SK-N-SH (cell line): ENCODE results near the gene LRRN4CL. TPM values are rescaled to one million over a fixed set of nuclear protein-coding genes. Genes with fewer than 3 reads are reported as not detected.

Experiments used
- CTCF ChIA-PET: fragments of 300-600, 350-600 bp; formaldehyde crosslinking; extraction: SDS; loops from one replicate; lab custom pipeline; 2021; lab: Yijun Ruan, JAX
- POLR2A ChIA-PET: fragments of 350-600 bp; sonication (Branson Sonifier 250); formaldehyde crosslinking; extraction: SDS; loops from one replicate; lab custom pipeline; 2020; ENCODE audit warnings: antibody characterized with exemption, inconsistent platforms; lab: Yijun Ruan, JAX
- DNase-seq: peaks from one replicate; pipeline ENCODE4 v3.0.0; 2012
- H2AFZ ChIP-seq: fragments of 200-600 bp; sonication (generic); 2 replicates; pipeline ENCODE4 v1.8.1; 2016; ENCODE audit warnings: antibody characterized with exemption, mild to moderate bottlenecking, low read depth
- H3F3A ChIP-seq: fragments of 200-600 bp; sonication (generic); replicated peaks from 2 replicates; pipeline ENCODE3; 2016; ENCODE audit warnings: antibody characterized with exemption, mild to moderate bottlenecking; ENCODE audit not compliant: insufficient read depth
- H3K27ac ChIP-seq, 2 experiments: fragments of 200-500 bp in 1 of 2; fragments of 200-600 bp in 1 of 2; sonication (Bioruptor generic) in 1 of 2; sonication (generic), shearing (Covaris generic) in 1 of 2; 2 replicates each; pipeline versions ENCODE4 v1.5.1 to v1.6.1; 2014 to 2016; ENCODE audit warnings: low read depth in 2 of 2, inconsistent platforms in 1 of 2, low read length in 1 of 2, mild to moderate bottlenecking in 1 of 2, mixed read lengths in 1 of 2
- H3K27me3 ChIP-seq: fragments of 200-600 bp; sonication (generic), shearing (Covaris generic); 2 replicates; pipeline ENCODE4 v1.6.1; 2016; ENCODE audit warnings: mixed run types; ENCODE audit not compliant: insufficient read depth
- H3K36me3 ChIP-seq, 2 experiments: fragments of 200-500 bp in 1 of 2; fragments of 200-600 bp in 1 of 2; sonication (Bioruptor generic) in 1 of 2; sonication (generic) in 1 of 2; replicated peaks in 1 of 2; 2 replicates each; pipeline versions ENCODE3 to v1.5.1; 2014 to 2016; ENCODE audit warnings: low read length in 1 of 2, mild to moderate bottlenecking in 1 of 2; ENCODE audit not compliant: insufficient read depth in 2 of 2, control insufficient read depth in 1 of 2
- H3K4me1 ChIP-seq, 2 experiments: fragments of 200-500 bp in 1 of 2; fragments of 200-600 bp in 1 of 2; sonication (Bioruptor generic) in 1 of 2; sonication (generic), shearing (Covaris generic) in 1 of 2; 2 replicates each; pipeline versions ENCODE4 v1.5.1 to v1.6.1; 2014 to 2016; ENCODE audit warnings: low read depth in 1 of 2, low read length in 1 of 2, mixed run types in 1 of 2; ENCODE audit not compliant: insufficient read depth in 2 of 2, control insufficient read depth in 1 of 2
- H3K4me2 ChIP-seq: fragments of 200-600 bp; sonication (generic), shearing (Covaris generic); 2 replicates; pipeline ENCODE4 v1.6.1; 2017; ENCODE audit warnings: mixed run types
- H3K4me3 ChIP-seq, 2 experiments: fragments of 200-500 bp in 1 of 2; fragments of 200-600 bp in 1 of 2; sonication (Bioruptor generic) in 1 of 2; sonication (generic), shearing (Covaris generic) in 1 of 2; 2 replicates each; pipeline versions ENCODE4 v1.5.1 to v1.8.1; 2014 to 2016; ENCODE audit warnings: low read depth in 2 of 2, inconsistent platforms in 1 of 2, low read length in 1 of 2, mild to moderate bottlenecking in 1 of 2, mixed read lengths in 1 of 2, moderate library complexity in 1 of 2
- H3K79me2 ChIP-seq: fragments of 200-600 bp; sonication (generic); 2 replicates; pipeline ENCODE4 v1.8.1; 2017; ENCODE audit warnings: mild to moderate bottlenecking; ENCODE audit not compliant: insufficient read depth
- H3K9ac ChIP-seq: fragments of 200-600 bp; sonication (generic); 2 replicates; pipeline ENCODE4 v1.6.1; 2017; ENCODE audit warnings: mixed run types
- H3K9me2 ChIP-seq: fragments of 200-600 bp; sonication (generic); 2 replicates; pipeline ENCODE4 v1.6.1; 2017; ENCODE audit warnings: mixed run types
- H3K9me3 ChIP-seq: fragments of 200-600 bp; sonication (generic); 2 replicates; pipeline ENCODE4 v1.6.1; 2017; ENCODE audit warnings: mixed run types, mild to moderate bottlenecking, moderate library complexity
- H4K20me1 ChIP-seq: fragments of 200-600 bp; sonication (generic); 2 replicates; pipeline ENCODE4 v1.6.1; 2017; ENCODE audit warnings: mild to moderate bottlenecking, mixed run types; ENCODE audit not compliant: insufficient read depth
- CHD2 ChIP-seq: fragments of 150-350 bp; IDR thresholded peaks from 2 replicates; pipeline ENCODE4 v1.6.1; 2018; ENCODE audit warnings: low read length; ENCODE audit not compliant: partially characterized antibody
- ELF1 ChIP-seq: IDR thresholded peaks from 2 replicates; pipeline ENCODE4 v1.4.0; 2012
- EP300 ChIP-seq, 2 experiments: IDR thresholded peaks; 2 replicates each; pipeline versions ENCODE4 v1.4.0 to v1.6.1; 2012; ENCODE audit warnings: borderline replicate concordance in 1 of 2, low read depth in 1 of 2, low read length in 1 of 2
- FOXJ3 ChIP-seq: sonication (generic); formaldehyde crosslinking; IDR thresholded peaks from 2 replicates; pipeline ENCODE4 v1.5.1; 2020; ENCODE audit warnings: mild to moderate bottlenecking, missing genetic modification reagents
- GABPA ChIP-seq: IDR thresholded peaks from 2 replicates; pipeline ENCODE4 v1.4.0; 2012; ENCODE audit warnings: low read depth, mild to moderate bottlenecking
- GATA2 ChIP-seq: sonication (generic); formaldehyde crosslinking; IDR thresholded peaks from 2 replicates; pipeline ENCODE4 v1.5.0; 2020; ENCODE audit warnings: mild to moderate bottlenecking, missing genetic modification reagents
- IRF3 ChIP-seq: fragments of 150-350 bp; IDR thresholded peaks from 2 replicates; pipeline ENCODE4 v1.6.1; 2016; ENCODE audit warnings: mild to moderate bottlenecking, low read depth, low read length
- MAX ChIP-seq: IDR thresholded peaks from 2 replicates; pipeline ENCODE4 v1.4.0; 2012; ENCODE audit warnings: low read depth
- MEF2A ChIP-seq: IDR thresholded peaks from 2 replicates; pipeline ENCODE4 v1.4.0; 2012; ENCODE audit warnings: low read depth, borderline replicate concordance
- NRF1 ChIP-seq: IDR thresholded peaks from 2 replicates; pipeline ENCODE4 v1.6.1; 2012; ENCODE audit warnings: low read depth, mild to moderate bottlenecking, low read length
- RAD21 ChIP-seq: IDR thresholded peaks from 2 replicates; pipeline ENCODE4 v1.6.1; 2012; ENCODE audit warnings: mild to moderate bottlenecking, low read length
- RCOR1 ChIP-seq: fragments of 150-350 bp; IDR thresholded peaks from 2 replicates; pipeline ENCODE4 v1.6.1; 2017; ENCODE audit warnings: antibody characterized with exemption, low read length
- REST ChIP-seq: IDR thresholded peaks from 2 replicates; pipeline ENCODE4 v1.6.1; 2012; ENCODE audit warnings: mild to moderate bottlenecking, low read depth, low read length, moderate library complexity
- RFX5 ChIP-seq: IDR thresholded peaks from 2 replicates; pipeline ENCODE4 v1.6.1; 2012; ENCODE audit warnings: mild to moderate bottlenecking, improper control_type of control experiment, low read length
- RXRA ChIP-seq: IDR thresholded peaks from 2 replicates; pipeline ENCODE4 v1.4.0; 2012; ENCODE audit warnings: low read depth, mild to moderate bottlenecking, borderline replicate concordance
- SIN3A ChIP-seq: IDR thresholded peaks from 2 replicates; pipeline ENCODE4 v1.6.1; 2012; ENCODE audit warnings: low read depth, mild to moderate bottlenecking, low read length, moderate library complexity, borderline replicate concordance
- TAF1 ChIP-seq: IDR thresholded peaks from 2 replicates; pipeline ENCODE4 v1.6.1; 2012; ENCODE audit warnings: low read depth, mild to moderate bottlenecking, low read length, moderate library complexity, borderline replicate concordance
- TCF12 ChIP-seq: IDR thresholded peaks from 2 replicates; pipeline ENCODE4 v1.4.0; 2012
- TEAD4 ChIP-seq: IDR thresholded peaks from 2 replicates; pipeline ENCODE4 v1.4.0; 2012; ENCODE audit warnings: mild to moderate bottlenecking, borderline replicate concordance; ENCODE audit not compliant: insufficient read depth
- USF2 ChIP-seq: fragments of 150-350 bp; IDR thresholded peaks from 2 replicates; pipeline ENCODE4 v1.6.1; 2017; ENCODE audit warnings: antibody characterized with exemption, low read length, low read depth, borderline replicate concordance
- WGBS: methylation state at CpG from one replicate; pipeline ENCODE4 v1.1.6; 2017; ENCODE audit warnings: low lambda C conversion rate; 5-methylcytosine and 5-hydroxymethylcytosine counted together
- polyA plus RNA-seq, 3 experiments: library from polyadenylated mRNA; depleted of rRNA; stranded (reverse); fragments of >200 nt; gene quantifications; 2 replicates each; pipeline ENCODE4 v1.2.3, GENCODE V29; 2012
- TF ChIP-seq, protein P1 (sequence below): fragments of 200-600 bp; sonication (generic); IDR thresholded peaks from 2 replicates; pipeline ENCODE4 v1.6.1; 2017; ENCODE audit warnings: antibody characterized with exemption, mild to moderate bottlenecking, moderate library complexity
- TF ChIP-seq, protein P2 (sequence below): IDR thresholded peaks from 2 replicates; pipeline ENCODE4 v1.4.0; 2012; ENCODE audit warnings: low read depth, borderline replicate concordance

The LRRN4CL gene
- polyA plus RNA-seq, 1 of the 3 experiments (the other 2 are of a cell fraction): 0.08 TPM

- DNase-seq: peak; percentile 79
- H3K9me2 ChIP-seq: no peaks in the 10 kb centered on the region
- TF ChIP-seq RXRA (no peak), MEF2A (no peak), USF2 (no peak; the same call in 1 of the 2 replicates), EP300 (IDR thresholded peaks at IDR 0.05; ENCODE audit: borderline replicate concordance in 1 of 2, low read depth in 1 of 2, low read length in 1 of 2) (no peak), TEAD4 (no peak), MAX (peak; percentile 75), REST (0 out of 2 replicates have a peak, but pooled peaks have one; percentile 6), RCOR1 (no peak), IRF3 (no peak), NRF1 (no peak), SIN3A (no peak; the same call in none of the 2 replicates), TAF1 (peak; percentile 55; the same call in 1 of the 2 replicates), ELF1 (peak; percentile 91), FOXJ3 (no peak), GATA2 (CRISPR knock-in tag) (no peak), RFX5 (no peak), GABPA (peak; percentile 92), CHD2 (no peak), TCF12 (no peak), RAD21 (no peak)
- TF ChIP-seq, protein P1, sequence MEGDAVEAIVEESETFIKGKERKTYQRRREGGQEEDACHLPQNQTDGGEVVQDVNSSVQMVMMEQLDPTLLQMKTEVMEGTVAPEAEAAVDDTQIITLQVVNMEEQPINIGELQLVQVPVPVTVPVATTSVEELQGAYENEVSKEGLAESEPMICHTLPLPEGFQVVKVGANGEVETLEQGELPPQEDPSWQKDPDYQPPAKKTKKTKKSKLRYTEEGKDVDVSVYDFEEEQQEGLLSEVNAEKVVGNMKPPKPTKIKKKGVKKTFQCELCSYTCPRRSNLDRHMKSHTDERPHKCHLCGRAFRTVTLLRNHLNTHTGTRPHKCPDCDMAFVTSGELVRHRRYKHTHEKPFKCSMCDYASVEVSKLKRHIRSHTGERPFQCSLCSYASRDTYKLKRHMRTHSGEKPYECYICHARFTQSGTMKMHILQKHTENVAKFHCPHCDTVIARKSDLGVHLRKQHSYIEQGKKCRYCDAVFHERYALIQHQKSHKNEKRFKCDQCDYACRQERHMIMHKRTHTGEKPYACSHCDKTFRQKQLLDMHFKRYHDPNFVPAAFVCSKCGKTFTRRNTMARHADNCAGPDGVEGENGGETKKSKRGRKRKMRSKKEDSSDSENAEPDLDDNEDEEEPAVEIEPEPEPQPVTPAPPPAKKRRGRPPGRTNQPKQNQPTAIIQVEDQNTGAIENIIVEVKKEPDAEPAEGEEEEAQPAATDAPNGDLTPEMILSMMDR: no peak
- TF ChIP-seq, protein P2, sequence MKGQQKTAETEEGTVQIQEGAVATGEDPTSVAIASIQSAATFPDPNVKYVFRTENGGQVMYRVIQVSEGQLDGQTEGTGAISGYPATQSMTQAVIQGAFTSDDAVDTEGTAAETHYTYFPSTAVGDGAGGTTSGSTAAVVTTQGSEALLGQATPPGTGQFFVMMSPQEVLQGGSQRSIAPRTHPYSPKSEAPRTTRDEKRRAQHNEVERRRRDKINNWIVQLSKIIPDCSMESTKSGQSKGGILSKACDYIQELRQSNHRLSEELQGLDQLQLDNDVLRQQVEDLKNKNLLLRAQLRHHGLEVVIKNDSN: no peak
Measured at GRCh38 chr11:62728171-62728988, 39.0 kb upstream of the LRRN4CL start, which contains the start of gene TTC9C. Gene TTC9C, plus strand, starts transcription at chr11:62728486. Its CDS starts 363 bp downstream, at chr11:62728849.

More at GRCh38 chr11:62728171-62728988, 39.0 kb upstream of the LRRN4CL start, which contains the start of gene TTC9C:
- peak within 1 kb of the TSS; percentile 89 to 92 for H3K4me3 ChIP-seq
- H3K27me3 ChIP-seq: no peaks in the 10 kb centered on the region
- peaks cover 22 to 27% of the 10 kb centered on the region in 2 experiments for H3K36me3 ChIP-seq
- H2AFZ ChIP-seq: peak within 1 kb of the TSS; percentile 99
- H3K9ac ChIP-seq: peak within 1 kb of the TSS; percentile 88
- POLR2A ChIA-PET: interaction anchor here (0.6 to 4.1 kb wide), 10 partner anchors 19 to 140 kb away, joined by 3 to 33 read pairs (median 11); partner anchors contain the start of genes C11orf98, CSKMT, LBHD1 and TAF6L
- peaks cover 12 to 21% of the 10 kb centered on the region in 2 experiments; a peak in 3 of 4 replicates for H3K4me1 ChIP-seq
- peaks cover 84% of the 10 kb centered on the region for H3K79me2 ChIP-seq
- CTCF ChIA-PET: interaction anchor here (0.8 to 2.1 kb wide), 7 partner anchors 13 to 186 kb away, joined by 3 to 5 read pairs (median 4); partner anchors contain the start of gene POLR2G
- WGBS: under 1% methylated on average over 28 of the region's 29 CpGs
- H3K4me2 ChIP-seq: peak within 1 kb of the TSS; percentile 93
- peaks cover 36% of the 10 kb centered on the region for H3F3A ChIP-seq
- H3K27ac ChIP-seq: peak within 1 kb of the TSS; percentile 99
- peaks cover 33% of the 10 kb centered on the region for H4K20me1 ChIP-seq
- H3K9me3 ChIP-seq: no peaks in the 10 kb centered on the region
